Epithelial cell of proximal tubule (primary cell): ENCODE measurements around the gene ATP6V0C. TPM values are rescaled to one million over a fixed set of nuclear protein-coding genes. Genes with fewer than 3 reads are reported as not detected.
"Not testable (repeated sequence)": the region's sequence is repeated elsewhere in the genome, so short reads cannot be mapped to it uniquely, and the experiment has no call there.

ENCODE experiments used
- DNase-seq: peaks from one replicate; pipeline ENCODE4 v3.0.0-alpha.2; 2011; ENCODE audit warnings: low read depth
- H3K4me3 ChIP-seq: 2 replicates; pipeline ENCODE4 v1.5.1; 2011; ENCODE audit warnings: low read depth, mild to moderate bottlenecking, low read length
- total RNA-seq: library from RNA; depleted of rRNA; stranded (reverse); fragments of >200 nt; gene quantifications from 2 replicates; pipeline ENCODE4 v1.2.3, GENCODE V29; 2015
- TF ChIP-seq, protein P1 (sequence below): conservative IDR thresholded peaks from 2 replicates; pipeline ENCODE4 v1.5.1; 2012; ENCODE audit warnings: low read depth, mild to moderate bottlenecking, low read length

Gene ATP6V0C
- total RNA-seq, 1 donor from 2014 or later, result 32.4 TPM

- no peak overlapping the region for H3K4me3 ChIP-seq
- TF ChIP-seq, protein P1, sequence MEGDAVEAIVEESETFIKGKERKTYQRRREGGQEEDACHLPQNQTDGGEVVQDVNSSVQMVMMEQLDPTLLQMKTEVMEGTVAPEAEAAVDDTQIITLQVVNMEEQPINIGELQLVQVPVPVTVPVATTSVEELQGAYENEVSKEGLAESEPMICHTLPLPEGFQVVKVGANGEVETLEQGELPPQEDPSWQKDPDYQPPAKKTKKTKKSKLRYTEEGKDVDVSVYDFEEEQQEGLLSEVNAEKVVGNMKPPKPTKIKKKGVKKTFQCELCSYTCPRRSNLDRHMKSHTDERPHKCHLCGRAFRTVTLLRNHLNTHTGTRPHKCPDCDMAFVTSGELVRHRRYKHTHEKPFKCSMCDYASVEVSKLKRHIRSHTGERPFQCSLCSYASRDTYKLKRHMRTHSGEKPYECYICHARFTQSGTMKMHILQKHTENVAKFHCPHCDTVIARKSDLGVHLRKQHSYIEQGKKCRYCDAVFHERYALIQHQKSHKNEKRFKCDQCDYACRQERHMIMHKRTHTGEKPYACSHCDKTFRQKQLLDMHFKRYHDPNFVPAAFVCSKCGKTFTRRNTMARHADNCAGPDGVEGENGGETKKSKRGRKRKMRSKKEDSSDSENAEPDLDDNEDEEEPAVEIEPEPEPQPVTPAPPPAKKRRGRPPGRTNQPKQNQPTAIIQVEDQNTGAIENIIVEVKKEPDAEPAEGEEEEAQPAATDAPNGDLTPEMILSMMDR, result no peak
- DNase-seq, result no peak
These were observed 21.9 kb downstream of the ATP6V0C start for GRCh38 chr16:2535625-2536013.

- DNase-seq, result no peak
- peak within 1 kb of the TSS; percentile 72 for H3K4me3 ChIP-seq
- TF ChIP-seq, protein P1, result no peak
These were observed 24.0 kb downstream of the ATP6V0C start, which contains the start of gene PDPK1 for GRCh38 chr16:2537451-2538379. PDPK1 (plus strand) TSS chr16:2538021; CDS start chr16:2538113, 92 bp downstream.

DNA sequence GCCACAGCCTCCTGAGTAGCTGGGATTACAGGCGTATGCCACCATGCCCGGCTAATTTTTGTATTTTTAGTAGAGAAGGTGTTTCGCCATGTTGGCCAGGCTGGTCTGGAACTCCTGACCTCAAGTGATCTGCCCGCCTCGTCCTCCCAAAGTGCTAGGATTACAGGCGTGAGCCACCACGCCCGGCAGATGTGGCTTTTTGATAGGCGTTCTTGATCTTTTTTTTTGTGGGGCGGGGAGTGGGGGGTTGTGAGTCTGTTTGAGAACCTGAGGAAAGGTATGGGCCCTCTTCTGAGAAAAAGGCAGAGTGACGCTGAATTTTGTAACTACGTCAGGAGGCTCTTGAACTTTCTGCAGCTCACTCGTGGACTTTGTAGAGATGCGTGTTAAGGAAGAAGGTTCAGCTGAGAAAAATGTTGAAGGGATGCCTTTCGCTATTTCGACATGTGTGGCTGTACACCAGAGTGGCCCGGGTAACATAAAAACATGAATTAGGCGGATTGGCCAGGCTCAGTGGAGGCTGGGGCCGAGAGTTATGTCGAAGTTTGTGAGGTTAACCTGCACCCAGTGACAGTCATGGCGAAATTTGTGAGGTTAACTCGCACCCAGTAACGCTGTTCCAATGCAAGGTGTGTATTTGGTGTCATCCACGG, 25.6 kb downstream of the ATP6V0C start:
- peak overlapping the region; percentile 56 for H3K4me3 ChIP-seq

DNA sequence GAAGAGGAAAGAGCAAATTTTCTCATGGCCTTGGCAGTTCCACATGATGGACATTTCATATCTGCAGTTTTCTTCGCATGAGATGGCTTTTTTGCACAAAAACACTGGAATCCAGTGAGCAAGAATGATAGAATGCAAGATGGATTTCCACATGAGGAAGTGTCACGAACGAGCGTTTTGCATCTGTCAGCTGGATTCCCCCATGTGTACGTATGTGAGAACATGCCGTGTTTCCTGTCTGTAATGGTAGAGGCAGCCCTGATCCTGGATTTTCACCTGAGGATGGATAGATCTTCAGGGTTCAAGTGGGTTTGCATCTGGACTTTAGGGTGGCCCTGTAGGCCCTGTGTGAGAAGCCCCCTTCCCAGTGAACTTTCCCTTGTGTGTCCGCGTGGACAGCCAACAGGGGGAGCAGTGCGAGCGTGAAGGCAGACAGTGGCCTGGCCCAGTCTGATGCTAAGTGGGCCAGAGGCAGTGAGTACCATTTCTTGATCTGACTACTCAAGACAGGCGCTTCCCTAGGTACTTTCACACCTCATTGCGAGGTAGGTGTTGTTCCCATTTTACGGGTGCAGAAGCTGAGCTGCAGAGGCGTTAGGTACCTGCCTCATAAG, 26.2 kb downstream of the ATP6V0C start:
- not testable (repeated sequence) for DNase-seq, H3K4me3 ChIP-seq
- TF ChIP-seq, protein P1, result peak; percentile 53

More for the DNA sequence above, 25.6 kb downstream of the ATP6V0C start:
- not testable (repeated sequence) for DNase-seq

GRCh38 chr16:2540912-2541311, 27.2 kb downstream of the ATP6V0C start:
- H3K4me3 ChIP-seq, DNase-seq: not testable (repeated sequence)

- not testable (repeated sequence) for DNase-seq, H3K4me3 ChIP-seq
These were observed 27.7 kb downstream of the ATP6V0C start for GRCh38 chr16:2541409-2541808.

DNA sequence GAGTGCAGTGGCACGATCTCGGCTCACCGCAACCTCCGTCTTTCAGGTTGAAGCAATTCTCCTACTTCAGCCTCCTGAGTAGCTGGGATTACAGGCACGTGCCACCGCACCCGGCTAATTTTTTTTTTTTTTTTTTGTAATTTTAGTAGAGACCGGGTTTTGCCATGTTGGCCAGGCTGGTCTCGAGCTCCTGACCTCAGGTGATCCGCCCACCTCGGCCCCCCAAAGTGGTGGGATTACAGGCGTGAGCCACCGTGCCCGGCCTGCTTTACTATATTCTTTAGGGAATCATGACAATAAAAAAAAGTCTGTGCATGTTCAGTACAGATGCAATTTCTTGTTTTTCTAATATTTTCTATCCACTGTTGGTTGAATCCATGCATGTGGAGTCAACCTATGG, 30.0 kb downstream of the ATP6V0C start:
- not testable (repeated sequence) for H3K4me3 ChIP-seq, DNase-seq

GRCh38 chr16:2550283-2550878, 36.6 kb downstream of the ATP6V0C start:
- H3K4me3 ChIP-seq, DNase-seq: not testable (repeated sequence)

GRCh38 chr16:2551420-2551889, 37.7 kb downstream of the ATP6V0C start:
- not testable (repeated sequence) for H3K4me3 ChIP-seq, DNase-seq
- TF ChIP-seq, protein P1, result peak; percentile 34

DNA sequence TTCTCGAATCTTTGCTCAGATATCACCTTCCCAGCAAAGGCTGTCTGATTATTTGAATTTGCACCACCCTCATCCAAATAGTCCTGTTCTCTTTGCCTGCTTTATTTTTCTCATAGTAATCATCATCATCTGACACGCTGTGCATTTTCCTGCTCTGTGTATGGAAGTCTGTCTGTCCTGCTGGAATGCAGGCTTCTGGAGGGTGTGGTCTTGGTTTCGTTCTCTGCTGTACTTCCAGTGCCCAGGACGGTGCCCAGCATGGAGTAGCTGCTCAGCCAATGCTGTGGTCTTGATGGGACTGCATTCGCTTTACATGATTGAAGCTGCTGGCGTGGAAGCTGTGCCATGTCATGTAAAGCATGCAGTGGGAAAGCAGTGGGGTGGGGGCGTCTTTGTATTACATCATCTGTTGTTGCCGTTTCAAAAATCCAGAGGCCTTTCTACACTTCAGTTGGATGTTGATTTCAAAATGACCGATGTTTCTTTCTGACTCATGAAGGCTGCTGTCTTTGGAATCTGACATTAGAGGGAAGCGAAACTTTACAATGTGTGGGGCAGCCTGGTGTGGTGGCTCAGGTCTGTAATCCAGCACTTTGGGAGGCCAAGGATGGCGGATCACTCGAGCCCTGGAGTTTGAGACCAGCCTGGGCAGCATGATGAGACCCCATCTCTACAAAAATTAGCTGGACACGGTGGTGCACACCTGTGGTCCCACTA, 41.1 kb downstream of the ATP6V0C start:
- not testable (repeated sequence) for DNase-seq, H3K4me3 ChIP-seq

GRCh38 chr16:2557150-2557549, 43.4 kb downstream of the ATP6V0C start:
- DNase-seq, H3K4me3 ChIP-seq: not testable (repeated sequence)

GRCh38 chr16:2560131-2560797, 46.5 kb downstream of the ATP6V0C start:
- DNase-seq, H3K4me3 ChIP-seq: not testable (repeated sequence)
